Progenitor cell of endocrine pancreas (in vitro differentiated cells): ENCODE measurements around the gene HDC. TPM values are rescaled to one million over a fixed set of nuclear protein-coding genes. Genes with fewer than 3 reads are reported as not detected.

ENCODE experiments used
- DNase-seq: peaks from one replicate; pipeline ENCODE4 v3.0.0; 2021; ENCODE audit warnings: low spot score; ENCODE audit not compliant: unreplicated experiment
- H3K27ac Mint-ChIP-seq: 2 replicates; pipeline ENCODE4 v1.8.0; 2021; ENCODE audit warnings: mild to moderate bottlenecking, moderate library complexity, mixed read lengths
- H3K27me3 Mint-ChIP-seq: 2 replicates; pipeline ENCODE4 v1.8.0; 2021; ENCODE audit warnings: mixed read lengths
- H3K36me3 Mint-ChIP-seq: 2 replicates; pipeline ENCODE4 v1.8.0; 2022; ENCODE audit warnings: mixed read lengths; ENCODE audit not compliant: insufficient read depth
- H3K4me1 Mint-ChIP-seq: 2 replicates; pipeline ENCODE4 v1.8.0; 2021; ENCODE audit warnings: low read depth, mixed read lengths
- H3K4me3 Mint-ChIP-seq: 2 replicates; pipeline ENCODE4 v1.8.0; 2021; ENCODE audit warnings: low read depth, mild to moderate bottlenecking, moderate library complexity, mixed read lengths
- H3K9me3 Mint-ChIP-seq: 2 replicates; pipeline ENCODE4 v1.8.0; 2021; ENCODE audit warnings: low read depth, mixed read lengths
- CTCF ChIP-seq: fragments of 200-600 bp; sonication (generic); IDR thresholded peaks from one replicate; pipeline ENCODE4 v1.5.0; 2021; ENCODE audit warnings: antibody characterized with exemption, mild to moderate bottlenecking; ENCODE audit not compliant: unreplicated experiment
- long read RNA-seq: library from polyadenylated mRNA; unstranded; transcript quantifications from one replicate; pipeline ENCODE4 v2.0.0, GENCODE V29; 2020
- total RNA-seq: library from RNA; stranded (reverse); gene quantifications from 2 replicates; pipeline ENCODE4 v1.2.1, GENCODE V29; 2021

HDC gene
- total RNA-seq, result not detected in 2 replicates
- long read RNA-seq, result 0 reads

- no peak within 1 kb of the TSS for H3K27ac Mint-ChIP-seq
- H3K27me3 Mint-ChIP-seq, result peaks cover 5% of the 10 kb centered on the region
- no peaks in the 10 kb centered on the region for H3K9me3 Mint-ChIP-seq
- no peak for TF ChIP-seq CTCF
- H3K4me1 Mint-ChIP-seq, result peaks cover 3% of the 10 kb centered on the region
- no peak for DNase-seq
- no peak within 1 kb of the TSS for H3K4me3 Mint-ChIP-seq
- H3K36me3 Mint-ChIP-seq, result no peaks in the 10 kb centered on the region
Measured at GRCh38 chr15:50265620-50266019, at the start of gene HDC. Gene HDC (minus strand): TSS chr15:50265726. CDS start chr15:50265623, 103 bp downstream.

GRCh38 chr15:50312636-50313035, 47.1 kb upstream of the HDC start:
- Mint-ChIP-seq H3K4me3 (no peak overlapping the region), H3K4me1 (no peaks in the 10 kb centered on the region), H3K27me3 (no peaks in the 10 kb centered on the region), H3K36me3 (peaks cover 13% of the 10 kb centered on the region), H3K9me3 (peaks cover 13% of the 10 kb centered on the region), H3K27ac (no peak overlapping the region)
- no peak for DNase-seq
- no peak for TF ChIP-seq CTCF

GRCh38 chr15:50307799-50308198, 42.3 kb upstream of the HDC start:
- no peaks in the 10 kb centered on the region for H3K4me1 Mint-ChIP-seq
- H3K27ac Mint-ChIP-seq, result peak overlapping the region; percentile 52
- H3K27me3 Mint-ChIP-seq, result no peaks in the 10 kb centered on the region
- peaks cover 33% of the 10 kb centered on the region for H3K36me3 Mint-ChIP-seq
- H3K9me3 Mint-ChIP-seq, result peaks cover 19% of the 10 kb centered on the region
- no peak overlapping the region for H3K4me3 Mint-ChIP-seq
- no peak for DNase-seq
- no peak for TF ChIP-seq CTCF

GRCh38 chr15:50304836-50305235, 39.3 kb upstream of the HDC start:
- Mint-ChIP-seq H3K36me3 (peaks cover 46% of the 10 kb centered on the region), H3K4me3 (no peak overlapping the region), H3K27ac (no peak overlapping the region), H3K4me1 (no peaks in the 10 kb centered on the region), H3K27me3 (no peaks in the 10 kb centered on the region), H3K9me3 (peaks cover 19% of the 10 kb centered on the region)
- TF ChIP-seq CTCF, result no peak
- no peak for DNase-seq

GRCh38 chr15:50302581-50302980, 37.1 kb upstream of the HDC start:
- TF ChIP-seq CTCF, result no peak
- H3K4me3 Mint-ChIP-seq, result no peak overlapping the region
- peaks cover 5% of the 10 kb centered on the region for H3K9me3 Mint-ChIP-seq
- H3K36me3 Mint-ChIP-seq, result peaks cover 36% of the 10 kb centered on the region
- DNase-seq, result no peak
- no peaks in the 10 kb centered on the region for H3K4me1 Mint-ChIP-seq
- no peak overlapping the region for H3K27ac Mint-ChIP-seq
- H3K27me3 Mint-ChIP-seq, result no peaks in the 10 kb centered on the region
